ENCODE data around the gene SYNE1.

SYNE1 gene

DNA sequence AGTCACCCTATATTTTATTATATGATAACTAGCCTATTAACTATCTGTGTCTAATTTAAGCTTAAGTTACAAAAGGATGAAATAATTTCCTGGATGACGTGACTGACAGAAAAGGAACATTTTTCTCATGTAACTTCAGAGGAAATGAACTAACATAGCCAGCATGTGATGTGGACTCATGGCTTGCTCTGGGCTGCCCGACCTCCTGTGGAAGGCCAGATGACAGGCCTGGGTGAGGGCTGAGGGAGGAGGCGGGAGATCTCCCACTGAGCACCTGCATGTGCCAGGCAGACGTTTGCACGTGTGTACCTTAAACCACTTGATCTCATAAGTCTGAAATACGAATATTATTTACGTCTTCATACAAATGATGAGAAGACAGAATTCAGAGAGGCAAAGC is 321.1 kb downstream of the SYNE1 start:
- DNase-seq (ENCODE audit: low spot score): no peak

GRCh38 chr6:152314483-152314832 is 322.7 kb downstream of the SYNE1 start:
- DNase-seq (ENCODE audit: low spot score): no peak

DNA sequence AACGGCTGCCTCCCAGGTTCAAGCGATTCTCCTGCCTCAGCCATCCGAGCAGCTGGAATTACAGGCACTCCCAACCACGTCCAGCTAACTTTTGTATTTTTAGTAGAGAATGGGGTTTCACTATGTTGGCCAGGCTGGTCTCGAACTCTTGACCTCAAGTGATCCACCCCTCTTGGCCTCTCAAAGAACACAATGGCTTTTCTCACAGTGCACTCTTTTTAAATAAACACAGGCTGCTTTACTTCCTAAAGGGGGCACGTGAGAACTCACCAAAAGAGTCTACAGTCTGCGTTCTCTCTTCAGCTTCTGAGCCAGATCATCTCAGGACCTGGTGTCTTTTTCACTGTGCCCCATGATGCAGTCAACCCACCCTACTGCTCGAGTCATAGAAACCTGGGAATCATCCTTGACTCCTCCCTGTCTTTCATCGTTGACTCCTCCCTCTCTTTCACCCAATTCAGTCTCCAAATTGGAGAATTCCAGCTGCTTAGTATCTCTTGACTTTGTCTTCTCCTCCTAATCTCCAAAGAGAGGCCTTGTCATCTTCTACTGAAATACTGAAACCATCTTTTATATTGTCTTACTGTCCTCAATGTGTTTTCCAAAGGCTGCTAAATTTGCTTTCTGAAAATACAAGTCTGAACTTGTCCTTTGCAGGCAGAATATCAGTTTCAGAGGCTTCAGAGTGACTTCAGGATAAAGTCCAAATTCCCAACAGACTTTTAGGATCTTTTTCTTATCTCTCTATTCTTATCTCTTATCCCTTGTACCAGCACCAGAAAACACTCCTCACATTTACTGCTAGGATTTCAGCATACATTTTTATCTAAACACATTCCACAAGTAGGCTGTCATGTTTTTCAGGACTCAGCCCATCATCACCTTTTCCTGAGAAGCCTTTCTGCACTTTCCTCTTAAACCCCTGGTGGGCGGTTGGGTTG is 323.4 kb downstream of the SYNE1 start:
- no peak for DNase-seq (ENCODE audit: low spot score)

- no peak for DNase-seq (ENCODE audit: low spot score)
These were observed 324.7 kb downstream of the SYNE1 start for GRCh38 chr6:152312434-152312833.

- DNase-seq (ENCODE audit: low spot score): no peak
These were observed 326.7 kb downstream of the SYNE1 start for GRCh38 chr6:152310371-152310954.

DNA sequence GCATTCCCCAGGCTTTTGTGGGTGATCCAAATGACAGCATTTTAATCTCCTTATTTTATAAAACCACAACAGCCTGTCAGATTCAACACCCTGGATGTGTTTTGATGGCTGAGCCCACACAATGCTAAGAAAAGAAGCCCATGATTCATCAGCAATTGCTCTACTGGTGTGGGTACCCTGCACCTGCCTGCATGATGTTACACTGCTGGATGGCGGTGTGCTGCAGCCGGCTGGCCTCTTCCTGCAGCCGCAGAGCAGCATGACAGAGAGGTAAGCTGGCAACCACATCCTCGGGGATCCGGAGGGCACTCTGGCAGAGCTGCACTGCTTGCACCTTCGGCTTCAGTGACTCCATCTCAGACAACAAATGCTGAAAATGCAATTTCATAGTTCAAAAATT is 327.5 kb downstream of the SYNE1 start:
- DNase-seq (ENCODE audit: low spot score): peak; percentile 6

DNA sequence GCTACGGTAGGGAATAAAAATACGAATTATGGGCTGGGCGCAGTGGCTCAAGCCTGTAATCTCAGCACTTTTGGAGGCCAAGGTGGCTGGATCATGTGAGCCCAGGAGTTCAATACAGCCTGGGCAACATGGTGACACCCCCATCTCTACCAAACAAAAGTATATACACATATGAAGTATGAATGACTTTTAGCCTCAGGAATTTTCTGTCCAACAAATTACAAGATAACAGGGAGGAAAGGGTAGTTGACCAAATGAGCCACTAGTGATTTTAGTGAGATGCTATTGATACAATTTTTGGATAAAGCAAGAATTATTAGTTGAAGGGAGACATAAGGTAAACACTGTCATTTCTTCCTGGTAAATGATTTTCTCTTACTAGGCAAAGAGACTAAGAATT is 328.2 kb downstream of the SYNE1 start:
- DNase-seq (ENCODE audit: low spot score): no peak

GRCh38 chr6:152308306-152308705 is 328.9 kb downstream of the SYNE1 start:
- DNase-seq (ENCODE audit: low spot score): no peak

- no peak for DNase-seq (ENCODE audit: low spot score)
These were observed 331.5 kb downstream of the SYNE1 start for GRCh38 chr6:152305672-152306071.

DNA sequence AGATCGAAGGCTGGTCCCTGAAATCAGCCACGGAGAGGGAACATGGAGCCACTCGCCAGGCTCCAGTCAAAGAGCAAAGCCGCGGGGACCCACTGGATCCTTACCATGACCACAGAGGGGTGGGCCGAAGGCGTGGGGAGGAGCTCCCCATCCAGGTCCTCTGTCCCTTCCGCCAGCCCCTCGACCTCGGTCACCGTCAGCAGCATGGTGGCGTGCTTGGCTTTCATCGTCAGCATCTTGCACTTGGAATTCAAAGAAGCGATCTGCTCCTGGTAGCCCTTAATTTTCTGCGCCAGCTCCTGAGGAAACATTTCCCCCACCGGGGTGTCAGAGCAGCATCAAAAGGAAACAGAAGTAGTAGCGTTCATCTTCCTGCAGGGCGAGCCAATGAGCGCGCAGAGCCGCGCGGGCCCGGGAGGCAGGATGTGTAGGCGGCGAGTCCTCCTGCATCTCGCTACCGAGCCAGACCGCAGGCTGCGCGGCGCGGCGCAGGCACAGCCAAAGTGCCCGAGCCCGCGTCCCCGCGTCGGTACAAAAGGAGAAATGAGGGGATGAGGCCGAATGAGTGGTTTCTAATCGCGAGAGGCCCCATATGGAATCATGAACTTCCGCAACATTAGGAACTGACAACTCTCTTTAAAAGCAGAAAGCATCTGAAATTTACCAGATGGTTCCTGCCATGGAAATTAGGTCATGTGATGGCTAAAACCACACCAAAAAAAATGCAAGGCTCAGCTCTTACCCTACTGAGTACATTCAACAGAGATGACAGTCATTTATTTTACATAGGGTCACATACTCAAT is 335.2 kb downstream of the SYNE1 start:
- peak; percentile 93 for DNase-seq (ENCODE audit: low spot score)

GRCh38 chr6:152301021-152301764 is 336.0 kb downstream of the SYNE1 start:
- DNase-seq (ENCODE audit: low spot score): no peak

DNA sequence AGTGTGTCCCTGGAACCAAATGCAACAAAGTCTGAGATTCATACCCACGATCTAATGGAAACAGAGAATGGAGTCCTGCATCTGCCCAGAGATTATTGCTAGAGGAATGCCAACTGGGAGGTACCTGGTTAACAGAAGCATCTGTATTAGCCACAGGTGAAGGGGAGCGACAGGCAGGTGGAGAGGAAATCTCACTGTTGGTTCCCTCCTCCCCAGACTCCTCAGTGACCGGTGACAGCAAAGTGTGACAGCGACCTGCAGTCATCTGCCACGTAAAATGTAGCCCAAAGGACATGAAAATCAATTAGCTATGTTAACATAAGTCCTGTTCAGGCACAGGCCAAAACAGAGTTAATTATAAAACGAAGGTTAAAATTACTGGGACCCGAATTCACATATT is 336.6 kb downstream of the SYNE1 start:
- DNase-seq (ENCODE audit: low spot score): no peak

GRCh38 chr6:152298848-152299735 is 338.1 kb downstream of the SYNE1 start:
- DNase-seq (ENCODE audit: low spot score): no peak

- no peak for DNase-seq (ENCODE audit: low spot score)
These were observed 339.0 kb downstream of the SYNE1 start for GRCh38 chr6:152298055-152298647.

DNA sequence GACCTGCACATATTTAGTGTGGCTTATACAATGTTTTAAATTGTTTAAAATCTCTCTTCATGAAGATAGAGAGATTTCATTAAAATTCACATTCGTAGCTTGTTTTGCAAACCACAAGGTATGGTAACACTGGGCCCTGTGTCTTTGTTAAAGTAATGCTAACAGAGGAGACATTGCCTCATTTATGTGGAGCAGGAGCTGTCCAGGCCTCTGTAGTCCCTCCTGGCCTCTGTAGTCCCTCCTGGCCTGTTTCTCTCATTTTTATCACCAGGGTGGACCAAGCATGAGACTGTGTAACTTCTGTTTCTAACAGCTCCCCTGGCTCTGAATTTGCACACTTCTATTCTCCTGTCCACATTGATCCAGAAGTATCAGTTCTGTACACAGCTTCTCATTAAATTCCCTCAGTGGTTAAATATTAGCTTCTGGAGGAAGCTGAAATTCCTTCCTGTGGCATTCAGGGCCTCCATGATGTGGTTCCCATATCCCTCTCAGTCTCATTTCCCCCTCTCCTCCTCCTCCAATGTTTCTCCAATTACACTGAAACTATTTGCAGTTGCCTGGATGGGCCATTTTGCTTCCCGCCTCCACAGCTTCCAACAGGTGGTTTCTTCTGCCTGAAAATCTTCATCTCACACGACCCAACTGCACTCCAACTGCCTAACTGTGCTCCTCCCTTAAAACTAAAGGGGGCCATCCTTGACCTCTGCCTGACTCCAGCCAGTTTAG is 340.4 kb downstream of the SYNE1 start:
- no peak for DNase-seq (ENCODE audit: low spot score)

DNA sequence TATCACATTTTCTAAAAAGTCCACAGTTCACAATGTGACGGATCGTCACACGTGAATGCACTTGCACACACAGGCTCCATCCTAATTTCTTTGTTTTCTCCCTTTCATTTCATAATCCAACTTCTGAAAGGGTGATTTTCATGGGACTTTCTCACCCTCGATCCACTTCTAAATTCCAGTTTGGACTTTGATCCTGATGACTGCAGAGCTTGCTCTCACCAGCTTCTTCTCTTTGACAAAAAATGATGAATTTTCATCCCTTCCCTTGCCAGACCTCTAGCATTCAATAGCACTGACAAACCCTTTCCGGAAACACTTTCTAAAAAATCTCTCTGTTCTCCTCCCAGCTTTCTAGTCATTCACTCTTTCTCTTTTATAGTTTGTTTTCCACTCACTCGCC is 341.2 kb downstream of the SYNE1 start:
- DNase-seq (ENCODE audit: low spot score): no peak

GRCh38 chr6:152295346-152295745 is 341.8 kb downstream of the SYNE1 start:
- no peak for DNase-seq (ENCODE audit: low spot score)

DNA sequence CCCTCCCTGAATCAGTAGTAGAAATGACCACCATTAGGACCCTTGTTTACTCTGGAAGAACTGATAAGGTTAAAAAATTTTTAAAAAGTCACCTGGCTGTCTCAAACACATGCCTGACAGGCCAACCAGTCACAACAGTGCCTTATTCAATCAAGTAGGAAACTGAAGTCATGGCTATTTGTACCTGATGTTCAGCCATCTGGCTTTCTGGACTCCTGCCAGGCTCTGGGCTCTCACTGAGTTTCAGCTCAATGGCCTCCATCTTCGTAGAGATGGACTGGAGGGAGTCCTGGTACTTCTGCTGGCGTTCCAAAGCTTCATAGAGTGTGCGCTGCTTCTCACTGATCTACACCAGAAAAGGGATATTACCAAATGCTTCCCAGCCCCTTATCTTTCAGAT is 343.8 kb downstream of the SYNE1 start:
- peak; percentile 22 for DNase-seq (ENCODE audit: low spot score)

DNA sequence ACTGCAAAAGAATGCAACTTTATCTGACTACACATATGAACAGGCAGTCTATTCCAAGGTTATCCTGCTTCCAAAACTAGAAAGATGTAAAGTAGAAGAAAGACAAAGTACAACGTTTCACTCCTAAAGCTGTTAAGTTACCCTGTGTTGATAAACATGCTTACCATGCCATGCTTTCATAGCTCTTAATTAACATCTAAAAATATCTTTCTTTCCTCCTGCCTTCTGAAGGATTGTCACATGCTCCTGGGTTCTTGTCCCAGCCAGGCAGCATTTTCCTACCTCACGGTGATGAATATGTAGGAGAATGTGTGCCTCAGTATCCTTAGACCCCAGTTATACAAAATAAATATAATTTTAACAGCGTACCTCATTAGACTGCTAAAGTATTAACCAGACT is 344.6 kb downstream of the SYNE1 start:
- DNase-seq (ENCODE audit: low spot score): no peak

GRCh38 chr6:152290693-152291092 is 346.5 kb downstream of the SYNE1 start:
- DNase-seq (ENCODE audit: low spot score): no peak

All from SK-N-DZ (cell line).